IgD-negative memory B cell (primary cell): ENCODE data around the gene RAB34. TPM values are rescaled to one million over a fixed set of nuclear protein-coding genes. Genes with fewer than 3 reads are reported as not detected.
A peak's percentile ranks its signal among the peaks of the same experiment; 100 is the strongest.

ENCODE experiments used
- H3K27ac Mint-ChIP-seq, 3 donors: one replicate each; pipeline ENCODE4 v1.8.0; 2020 to 2022; ENCODE audit warnings: mild to moderate bottlenecking in 3 of 3, mixed read lengths in 3 of 3, moderate library complexity in 1 of 3
- H3K27me3 Mint-ChIP-seq: one replicate; pipeline ENCODE4 v1.8.0; 2021; ENCODE audit warnings: mixed read lengths
- H3K36me3 Mint-ChIP-seq: one replicate; pipeline ENCODE4 v1.8.0; 2020; ENCODE audit warnings: mild to moderate bottlenecking, mixed read lengths
- H3K4me1 Mint-ChIP-seq, 3 donors: one replicate each; pipeline ENCODE4 v1.8.0; 2020 to 2022; ENCODE audit warnings: mixed read lengths in 3 of 3, mild to moderate bottlenecking in 1 of 3
- H3K4me3 Mint-ChIP-seq, 4 donors: one replicate each; pipeline ENCODE4 v1.8.0; 2020 to 2022; ENCODE audit warnings: mild to moderate bottlenecking in 4 of 4, mixed read lengths in 4 of 4, moderate library complexity in 3 of 4
- H3K9me3 Mint-ChIP-seq, 3 donors: one replicate each; pipeline ENCODE4 v1.8.0; 2020 to 2021; ENCODE audit warnings: mixed read lengths in 3 of 3, mild to moderate bottlenecking in 1 of 3
- polyA plus RNA-seq: library from polyadenylated mRNA; unstranded; fragments of 300-500 nt; fragmentation: Illumina TruSeq; gene quantifications from one replicate; pipeline ENCODE4 v1.2.3, GENCODE V29; 2021

Gene RAB34
- polyA plus RNA-seq, 1 donor from 2014 or later: 6.7 TPM

- peaks cover 27 to 44% (median 34%) of the 10 kb centered on the region in 3 donors for H3K4me1 Mint-ChIP-seq
- H3K9me3 Mint-ChIP-seq: no peaks in the 10 kb centered on the region
- H3K4me3 Mint-ChIP-seq: peak overlapping the region in 1 of 4 donors; percentile 4
- H3K36me3 Mint-ChIP-seq: peaks cover 3% of the 10 kb centered on the region
- H3K27me3 Mint-ChIP-seq: no peaks in the 10 kb centered on the region
- H3K27ac Mint-ChIP-seq: peak overlapping the region in 2 of 3 donors; percentile 24 to 46
These were observed 49.8 kb downstream of the RAB34 start for GRCh38 chr17:28667870-28668269.

- Mint-ChIP-seq H3K27ac (no peak overlapping the region), H3K36me3 (peaks cover 5% of the 10 kb centered on the region), H3K4me3 (peak overlapping the region in 3 of 4 donors; percentile 42 to 66 (median 57)), H3K27me3 (no peaks in the 10 kb centered on the region), H3K9me3 (no peaks in the 10 kb centered on the region), H3K4me1 (peaks cover 35 to 56% (median 41%) of the 10 kb centered on the region in 3 donors)
These were observed 51.7 kb downstream of the RAB34 start for GRCh38 chr17:28665994-28666393.

Other genes starting within 250 kb of the RAB34 start
- gene SLC13A2, start 244.2 kb downstream of the RAB34 start, polyA plus RNA-seq: not detected
- not detected for gene FOXN1, start 211.5 kb downstream of the RAB34 start, polyA plus RNA-seq
- gene UNC119, start 165.2 kb downstream of the RAB34 start, polyA plus RNA-seq: 69.5 TPM
- gene PIGS, start 146.3 kb downstream of the RAB34 start, polyA plus RNA-seq: 48.4 TPM
- gene ALDOC, start 141.0 kb downstream of the RAB34 start, polyA plus RNA-seq: 28.0 TPM
- gene SPAG5, start 118.8 kb downstream of the RAB34 start, polyA plus RNA-seq: 2.2 TPM
- gene RSKR, start 103.7 kb downstream of the RAB34 start, polyA plus RNA-seq: 0.11 TPM
- gene BLTP2, start 72.7 kb downstream of the RAB34 start, polyA plus RNA-seq: 41.4 TPM
- gene SDF2, start 56.0 kb downstream of the RAB34 start, polyA plus RNA-seq: 59.5 TPM
- gene SUPT6H, start 55.7 kb downstream of the RAB34 start, polyA plus RNA-seq: 14.2 TPM
- gene PROCA1, start 6.0 kb downstream of the RAB34 start, polyA plus RNA-seq: 2.7 TPM
- 6,180 TPM for gene RPL23A, start 2.1 kb upstream of the RAB34 start, polyA plus RNA-seq
- gene TLCD1, start 8.4 kb upstream of the RAB34 start, polyA plus RNA-seq: 0.49 TPM
- 18.6 TPM for gene NEK8, start 10.9 kb upstream of the RAB34 start, polyA plus RNA-seq
- 13.8 TPM for gene TRAF4, start 26.1 kb upstream of the RAB34 start, polyA plus RNA-seq
- gene FAM222B, start 124.9 kb upstream of the RAB34 start, polyA plus RNA-seq: 17.1 TPM
- gene ERAL1, start 137.1 kb upstream of the RAB34 start, polyA plus RNA-seq: 45.8 TPM
- gene FLOT2, start 179.9 kb upstream of the RAB34 start, polyA plus RNA-seq: 400 TPM
- 17.1 TPM for gene DHRS13, start 185.2 kb upstream of the RAB34 start, polyA plus RNA-seq
- gene PHF12, start 233.7 kb upstream of the RAB34 start, polyA plus RNA-seq: 11.6 TPM